ENCODE measurements around the gene P4HA2.

DNA sequence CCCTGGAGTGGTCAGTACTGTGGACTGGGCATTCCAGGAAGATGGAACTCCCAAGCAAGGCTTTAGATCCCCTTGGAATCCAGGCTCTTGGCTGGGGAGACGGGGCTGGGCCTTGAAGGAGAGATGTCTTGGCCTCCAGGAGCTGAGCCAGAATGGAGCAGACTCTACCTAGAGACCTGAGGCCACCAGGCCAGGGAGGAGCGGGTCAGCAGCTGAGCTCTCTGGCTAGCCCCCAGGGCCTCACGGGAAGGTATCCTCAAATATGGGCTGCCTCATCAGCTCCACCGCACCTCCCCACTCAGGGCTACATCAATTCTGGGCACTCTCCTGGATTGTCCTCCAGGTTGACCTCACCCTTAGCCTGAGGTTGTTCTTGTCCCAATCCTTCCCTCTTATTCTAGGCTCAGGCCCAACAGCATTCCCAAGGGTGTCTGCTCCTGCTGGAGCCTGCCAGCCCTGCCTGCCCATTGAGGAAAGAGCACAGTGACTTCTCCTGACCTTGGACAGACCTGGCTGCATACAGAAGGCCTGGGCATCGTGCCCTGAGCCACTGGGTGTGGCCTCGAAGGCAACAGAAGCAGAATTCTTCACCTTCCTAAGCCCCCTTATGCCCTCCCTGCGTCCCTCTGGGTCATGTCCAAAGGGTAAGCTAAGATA lies 26.8 kb upstream of the P4HA2 start:
- TF ChIP-seq, protein P1, sequence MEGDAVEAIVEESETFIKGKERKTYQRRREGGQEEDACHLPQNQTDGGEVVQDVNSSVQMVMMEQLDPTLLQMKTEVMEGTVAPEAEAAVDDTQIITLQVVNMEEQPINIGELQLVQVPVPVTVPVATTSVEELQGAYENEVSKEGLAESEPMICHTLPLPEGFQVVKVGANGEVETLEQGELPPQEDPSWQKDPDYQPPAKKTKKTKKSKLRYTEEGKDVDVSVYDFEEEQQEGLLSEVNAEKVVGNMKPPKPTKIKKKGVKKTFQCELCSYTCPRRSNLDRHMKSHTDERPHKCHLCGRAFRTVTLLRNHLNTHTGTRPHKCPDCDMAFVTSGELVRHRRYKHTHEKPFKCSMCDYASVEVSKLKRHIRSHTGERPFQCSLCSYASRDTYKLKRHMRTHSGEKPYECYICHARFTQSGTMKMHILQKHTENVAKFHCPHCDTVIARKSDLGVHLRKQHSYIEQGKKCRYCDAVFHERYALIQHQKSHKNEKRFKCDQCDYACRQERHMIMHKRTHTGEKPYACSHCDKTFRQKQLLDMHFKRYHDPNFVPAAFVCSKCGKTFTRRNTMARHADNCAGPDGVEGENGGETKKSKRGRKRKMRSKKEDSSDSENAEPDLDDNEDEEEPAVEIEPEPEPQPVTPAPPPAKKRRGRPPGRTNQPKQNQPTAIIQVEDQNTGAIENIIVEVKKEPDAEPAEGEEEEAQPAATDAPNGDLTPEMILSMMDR (IDR thresholded peaks at IDR 0.05; ENCODE audit: extremely low read depth in 1 of 2, insufficient read depth in 1 of 2, low read depth in 1 of 2, low read length in 2 of 2) = no peak
- no peak for TF ChIP-seq POLR2AphosphoS5 (IDR thresholded peaks at IDR 0.05; ENCODE audit: insufficient read depth, low read depth, low read length)
- no peak for TF ChIP-seq EZH2 (IDR thresholded peaks at IDR 0.05; ENCODE audit: borderline replicate concordance, low read depth, low read length, severe bottlenecking)
- no peak for TF ChIP-seq POLR2A (IDR thresholded peaks at IDR 0.05; ENCODE audit: low read depth, low read length)
- TF ChIP-seq JUN (IDR thresholded peaks at IDR 0.05; ENCODE audit: borderline replicate concordance, insufficient read depth, insufficient read length, low read depth) = no peak
- no peak for TF ChIP-seq FOS (IDR thresholded peaks at IDR 0.05; ENCODE audit: borderline replicate concordance, insufficient read depth, low read length)
- TF ChIP-seq MYC (IDR thresholded peaks at IDR 0.05; ENCODE audit: low read depth, low read length) = no peak
- TF ChIP-seq, protein P2, sequence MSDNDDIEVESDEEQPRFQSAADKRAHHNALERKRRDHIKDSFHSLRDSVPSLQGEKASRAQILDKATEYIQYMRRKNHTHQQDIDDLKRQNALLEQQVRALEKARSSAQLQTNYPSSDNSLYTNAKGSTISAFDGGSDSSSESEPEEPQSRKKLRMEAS (IDR thresholded peaks at IDR 0.05; ENCODE audit: insufficient read depth, insufficient read length) = no peak
- no peak for TF ChIP-seq GATA2 (IDR thresholded peaks at IDR 0.05; ENCODE audit: insufficient read depth, insufficient read length, low read depth, low read length)

Data from endothelial cell of umbilical vein (primary cell).